Measurements from ENCODE around the gene EIF3J.

Gene EIF3J

GRCh38 chr15:44536962-44537734 is at the start of gene EIF3J:
TSS of gene EIF3J (plus strand) at chr15:44537147. CDS start at chr15:44537195, 48 bp downstream.
- no peak for TF ChIP-seq CTCF (IDR thresholded peaks at IDR 0.05; ENCODE audit: insufficient read depth, low read length, poor library complexity, severe bottlenecking)
- no peaks in the 10 kb centered on the region; the same call in 1 of the 2 replicates for H3K36me3 ChIP-seq (ENCODE audit: control insufficient read depth, insufficient read depth, low read length)
- peak within 1 kb of the TSS; percentile 77 for H3K4me3 ChIP-seq (replicated peaks; ENCODE audit: low read depth, low read length)
- DNase-seq (ENCODE audit: extremely low read depth, insufficient read length), result peak; percentile 97
- no peaks in the 10 kb centered on the region for H3K27me3 ChIP-seq (replicated peaks; ENCODE audit: control insufficient read depth, insufficient read depth, low read length)

GRCh38 chr15:44489464-44489863 is 47.5 kb upstream of the EIF3J start:
- DNase-seq (ENCODE audit: extremely low read depth, insufficient read length), result no peak
- TF ChIP-seq CTCF (IDR thresholded peaks at IDR 0.05; ENCODE audit: insufficient read depth, low read length, poor library complexity, severe bottlenecking), result no peak
- Histone ChIP-seq H3K4me3 (replicated peaks; ENCODE audit: low read depth, low read length) (no peak overlapping the region), H3K27me3 (replicated peaks; ENCODE audit: control insufficient read depth, insufficient read depth, low read length) (no peaks in the 10 kb centered on the region), H3K36me3 (ENCODE audit: control insufficient read depth, insufficient read depth, low read length) (peaks cover 5% of the 10 kb centered on the region)

GRCh38 chr15:44490622-44491021 is 46.3 kb upstream of the EIF3J start:
- no peak overlapping the region for H3K4me3 ChIP-seq (replicated peaks; ENCODE audit: low read depth, low read length)
- peaks cover 5% of the 10 kb centered on the region for H3K36me3 ChIP-seq (ENCODE audit: control insufficient read depth, insufficient read depth, low read length)
- no peak for DNase-seq (ENCODE audit: extremely low read depth, insufficient read length)
- TF ChIP-seq CTCF (IDR thresholded peaks at IDR 0.05; ENCODE audit: insufficient read depth, low read length, poor library complexity, severe bottlenecking), result no peak
- H3K27me3 ChIP-seq (replicated peaks; ENCODE audit: control insufficient read depth, insufficient read depth, low read length), result no peaks in the 10 kb centered on the region

- TF ChIP-seq CTCF (IDR thresholded peaks at IDR 0.05; ENCODE audit: insufficient read depth, low read length, poor library complexity, severe bottlenecking), result no peak
Observed at GRCh38 chr15:44492040-44492439, 44.9 kb upstream of the EIF3J start.

GRCh38 chr15:44492672-44493071 is 44.3 kb upstream of the EIF3J start:
- H3K27me3 ChIP-seq (replicated peaks; ENCODE audit: control insufficient read depth, insufficient read depth, low read length), result no peaks in the 10 kb centered on the region
- peaks cover 2% of the 10 kb centered on the region for H3K36me3 ChIP-seq (ENCODE audit: control insufficient read depth, insufficient read depth, low read length)
- no peak for DNase-seq (ENCODE audit: extremely low read depth, insufficient read length)
- TF ChIP-seq CTCF (IDR thresholded peaks at IDR 0.05; ENCODE audit: insufficient read depth, low read length, poor library complexity, severe bottlenecking), result no peak
- H3K4me3 ChIP-seq (replicated peaks; ENCODE audit: low read depth, low read length), result no peak overlapping the region

More at GRCh38 chr15:44492040-44492439, 44.9 kb upstream of the EIF3J start:
- Histone ChIP-seq H3K4me3 (replicated peaks; ENCODE audit: low read depth, low read length) (no peak overlapping the region), H3K36me3 (ENCODE audit: control insufficient read depth, insufficient read depth, low read length) (peaks cover 5% of the 10 kb centered on the region), H3K27me3 (replicated peaks; ENCODE audit: control insufficient read depth, insufficient read depth, low read length) (no peaks in the 10 kb centered on the region)
- DNase-seq (ENCODE audit: extremely low read depth, insufficient read length), result no peak

All from GM06990 (cell line).